GM18499 (cell line): ENCODE data around the gene NEIL1.
"Not testable (repeated sequence)": the region's sequence is repeated elsewhere in the genome, so short reads cannot be mapped to it uniquely, and the experiment has no call there.

Experiments used
- ATAC-seq: cut with Tn5 transposase; IDR thresholded peaks from one replicate; pipeline ENCODE4 v1.9.1; 2021; ENCODE audit warnings: moderate number of reproducible peaks; ENCODE audit not compliant: insufficient read depth, unreplicated experiment

NEIL1 gene

DNA sequence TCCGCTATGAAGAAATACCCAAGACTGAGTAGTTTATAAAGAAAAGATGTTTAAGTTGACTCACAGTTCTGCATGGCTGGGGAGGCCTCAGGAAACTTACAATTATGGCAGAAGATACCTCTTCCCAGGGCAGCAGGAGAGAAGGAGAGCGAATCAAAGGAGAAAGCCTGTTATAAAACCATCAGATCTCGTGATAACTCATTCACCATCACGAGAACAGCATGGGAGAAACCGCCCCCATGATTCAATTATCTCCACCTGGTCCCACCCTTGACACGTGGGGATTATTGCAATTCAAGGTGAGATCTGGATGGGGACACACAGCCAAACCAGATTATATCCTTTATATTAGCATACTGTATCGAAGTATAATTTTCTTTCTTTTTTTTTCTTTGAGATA is 14.7 kb upstream of the NEIL1 start:
- not testable (repeated sequence) for ATAC-seq

DNA sequence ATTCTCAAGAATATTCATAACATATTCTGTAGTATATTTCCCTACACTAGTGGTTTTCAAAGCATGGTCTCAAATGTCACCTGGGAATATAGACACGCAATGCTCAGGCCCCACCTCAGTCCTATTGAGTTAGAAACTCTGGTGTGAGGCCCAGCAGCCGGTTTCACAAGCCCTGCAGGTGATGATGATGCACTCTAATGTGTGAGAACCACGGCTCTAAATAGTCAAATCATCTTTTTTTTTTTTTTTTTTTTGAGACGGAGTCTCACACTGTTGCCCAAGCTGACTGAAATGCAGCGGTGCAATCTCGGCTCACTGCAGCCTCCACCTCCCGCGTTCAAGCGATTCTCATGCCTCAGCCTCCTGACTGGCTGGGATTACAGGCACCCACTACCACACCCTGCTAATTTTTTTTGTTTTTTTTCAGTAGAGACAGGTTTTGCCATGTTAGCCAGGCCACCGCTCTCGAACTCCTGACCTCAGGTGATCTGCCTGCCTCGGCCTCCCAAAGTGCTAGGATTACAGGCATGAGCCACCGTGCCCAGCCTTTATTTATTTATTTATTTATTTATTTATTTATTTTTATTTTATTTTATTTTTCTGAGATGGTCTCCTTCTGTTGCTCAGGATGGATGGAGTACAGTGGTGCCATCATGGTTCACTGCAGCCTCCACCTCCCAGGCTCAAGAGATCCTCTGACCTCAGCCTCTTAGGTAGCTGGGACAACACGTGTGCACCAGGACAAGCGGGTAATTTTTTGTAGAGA is 13.0 kb upstream of the NEIL1 start:
- not testable (repeated sequence) for ATAC-seq

DNA sequence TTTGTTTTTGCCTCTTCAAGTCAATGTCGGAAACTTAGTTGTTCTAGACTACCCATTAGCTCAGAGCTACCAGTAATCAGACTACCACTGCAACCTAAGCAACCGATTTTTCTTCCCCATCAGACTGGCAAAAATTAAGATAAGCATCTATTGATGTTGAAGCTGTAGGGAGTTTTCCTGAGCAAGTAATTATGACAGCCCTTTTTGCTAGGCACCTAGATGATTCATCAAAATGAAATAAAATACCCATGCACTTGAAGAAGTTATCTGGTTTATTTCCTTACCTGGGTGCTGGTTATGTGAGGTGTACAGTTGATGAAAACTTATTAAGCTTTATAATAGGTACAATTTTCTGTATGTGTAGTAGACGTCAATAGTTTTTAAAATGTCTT is 11.5 kb upstream of the NEIL1 start:
- ATAC-seq: no peak

DNA sequence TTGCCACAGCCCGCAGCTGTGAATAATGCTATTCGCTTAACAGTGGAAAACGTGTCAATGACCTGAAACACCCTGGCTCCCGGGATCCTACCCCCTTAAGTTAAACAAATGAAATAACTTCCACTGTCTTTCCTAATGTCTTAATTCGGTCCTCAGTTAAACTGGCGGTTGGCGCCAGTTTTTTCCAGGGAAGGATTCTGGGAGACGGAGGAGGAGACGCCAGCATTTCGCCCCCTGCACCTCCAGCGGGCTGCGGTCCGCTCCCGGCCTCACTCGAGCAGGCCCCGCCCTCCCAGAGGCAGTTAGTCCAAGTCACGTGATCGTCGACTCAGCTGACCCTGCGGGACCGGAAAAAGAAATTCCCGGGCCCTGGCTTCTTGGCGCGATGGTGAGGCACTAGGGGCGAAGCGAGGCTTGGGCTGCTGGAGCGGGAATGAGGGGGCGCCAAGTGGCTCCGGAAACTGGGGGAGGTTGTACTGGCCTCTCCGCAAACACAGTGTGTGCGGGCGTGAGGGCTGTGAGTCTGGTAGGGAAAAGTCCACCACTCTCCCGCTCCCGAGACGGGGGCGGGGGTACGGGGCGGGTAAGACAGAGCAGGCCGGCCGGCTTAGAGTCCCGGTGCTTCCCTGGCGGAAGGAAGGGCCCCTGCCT is 11.0 kb upstream of the NEIL1 start, which contains the start of gene COMMD4:
TSS of gene COMMD4 (plus strand) at position 359 of the 651 bp plus-strand sequence. CDS start at position 386, 27 bp downstream.
- ATAC-seq: no peak

DNA sequence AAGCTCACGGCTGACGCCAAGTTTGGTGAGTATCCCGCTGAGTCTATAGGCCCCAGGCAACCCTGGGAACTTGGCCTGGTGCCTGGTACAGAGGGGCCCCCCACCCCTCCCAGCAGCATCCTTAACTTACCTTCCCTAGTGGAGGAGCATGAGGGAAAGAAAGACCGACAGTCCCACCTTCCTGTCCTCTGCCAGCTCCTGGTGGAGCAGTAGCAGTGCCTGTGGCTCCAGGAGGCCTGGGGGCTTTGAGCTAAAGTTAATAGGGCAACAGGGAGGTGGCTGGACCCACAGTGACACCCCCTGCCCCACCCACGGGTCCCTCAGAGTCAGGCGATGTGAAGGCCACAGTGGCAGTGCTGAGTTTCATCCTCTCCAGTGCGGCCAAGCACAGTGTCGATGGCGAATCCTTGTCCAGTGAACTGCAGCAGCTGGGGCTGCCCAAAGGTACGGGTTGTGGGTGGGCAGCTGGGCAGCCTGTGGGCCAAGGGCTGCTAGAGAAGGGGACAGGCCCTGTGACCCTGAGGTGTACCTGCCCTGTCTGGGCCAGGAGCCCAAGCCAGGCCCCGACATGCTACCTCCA is 8.1 kb upstream of the NEIL1 start:
- ATAC-seq: no peak

DNA sequence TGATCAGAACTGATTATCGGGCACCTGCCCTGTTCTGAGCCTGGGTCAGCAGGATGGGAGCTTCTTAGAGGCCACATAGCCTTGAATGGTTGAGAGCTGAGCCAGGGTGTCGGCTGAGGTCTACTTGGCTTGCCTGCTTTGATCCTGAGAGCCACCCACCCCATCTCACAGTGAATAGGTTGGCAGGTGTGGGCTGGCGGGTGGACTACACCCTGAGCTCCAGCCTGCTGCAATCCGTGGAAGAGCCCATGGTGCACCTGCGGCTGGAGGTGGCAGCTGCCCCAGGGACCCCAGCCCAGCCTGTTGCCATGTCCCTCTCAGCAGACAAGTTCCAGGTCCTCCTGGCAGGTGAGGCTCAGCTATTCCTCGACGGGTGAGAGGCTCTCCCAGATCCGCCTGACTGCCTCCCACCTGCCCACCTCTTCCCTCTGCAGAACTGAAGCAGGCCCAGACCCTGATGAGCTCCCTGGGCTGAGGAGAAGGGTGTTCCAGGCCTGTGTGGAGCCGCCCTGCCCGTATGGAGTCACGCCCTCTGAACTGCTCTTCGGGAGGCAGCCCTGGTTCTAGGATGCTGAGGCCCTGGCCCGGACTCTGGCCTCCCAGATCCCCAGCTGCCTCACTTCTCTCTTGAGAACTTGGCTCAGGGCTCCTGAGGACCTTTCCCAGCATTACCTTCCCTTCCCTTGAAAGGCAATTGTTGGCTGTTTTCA is 7.2 kb upstream of the NEIL1 start:
- ATAC-seq: no peak

DNA sequence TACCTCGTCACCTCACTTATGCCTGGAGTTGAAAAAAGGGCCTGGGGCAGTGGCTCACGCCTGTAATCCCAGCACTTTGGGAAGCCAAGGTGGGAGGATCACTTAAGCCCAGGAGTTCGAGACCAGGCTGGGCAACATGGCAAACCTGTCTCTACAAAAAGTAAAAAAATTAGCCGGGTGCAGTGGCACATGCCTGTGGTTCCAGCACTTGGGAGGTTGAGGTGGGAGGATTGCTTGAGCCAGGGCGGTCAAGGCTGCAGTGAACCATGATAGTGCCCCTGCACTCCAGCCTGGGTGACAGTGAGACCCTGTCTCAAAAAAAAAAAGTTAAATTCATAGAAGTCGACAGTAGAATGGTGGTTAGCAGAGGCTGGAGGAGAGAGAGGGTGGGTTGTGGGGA is 4.6 kb upstream of the NEIL1 start:
- no peak for ATAC-seq

DNA sequence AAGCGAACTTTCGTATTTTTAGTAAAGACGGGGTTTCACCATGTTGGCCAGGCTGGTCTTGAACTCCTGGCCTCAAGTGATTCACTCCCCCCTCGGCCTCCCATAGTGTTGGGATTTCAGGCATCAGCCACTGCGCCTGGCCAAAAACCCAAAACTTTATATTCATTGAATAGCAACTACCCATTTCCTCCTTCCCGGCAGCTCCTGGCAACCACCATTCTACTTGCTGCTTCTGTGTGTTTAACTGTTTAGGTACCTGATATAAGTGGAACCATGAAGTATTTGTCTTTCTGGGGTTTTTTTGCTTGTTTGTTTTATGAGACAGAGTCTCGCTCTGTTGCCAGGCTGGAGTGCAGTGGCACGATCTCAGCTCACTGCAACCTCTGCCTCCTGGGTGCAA is 2.9 kb upstream of the NEIL1 start:
- ATAC-seq: not testable (repeated sequence)

DNA sequence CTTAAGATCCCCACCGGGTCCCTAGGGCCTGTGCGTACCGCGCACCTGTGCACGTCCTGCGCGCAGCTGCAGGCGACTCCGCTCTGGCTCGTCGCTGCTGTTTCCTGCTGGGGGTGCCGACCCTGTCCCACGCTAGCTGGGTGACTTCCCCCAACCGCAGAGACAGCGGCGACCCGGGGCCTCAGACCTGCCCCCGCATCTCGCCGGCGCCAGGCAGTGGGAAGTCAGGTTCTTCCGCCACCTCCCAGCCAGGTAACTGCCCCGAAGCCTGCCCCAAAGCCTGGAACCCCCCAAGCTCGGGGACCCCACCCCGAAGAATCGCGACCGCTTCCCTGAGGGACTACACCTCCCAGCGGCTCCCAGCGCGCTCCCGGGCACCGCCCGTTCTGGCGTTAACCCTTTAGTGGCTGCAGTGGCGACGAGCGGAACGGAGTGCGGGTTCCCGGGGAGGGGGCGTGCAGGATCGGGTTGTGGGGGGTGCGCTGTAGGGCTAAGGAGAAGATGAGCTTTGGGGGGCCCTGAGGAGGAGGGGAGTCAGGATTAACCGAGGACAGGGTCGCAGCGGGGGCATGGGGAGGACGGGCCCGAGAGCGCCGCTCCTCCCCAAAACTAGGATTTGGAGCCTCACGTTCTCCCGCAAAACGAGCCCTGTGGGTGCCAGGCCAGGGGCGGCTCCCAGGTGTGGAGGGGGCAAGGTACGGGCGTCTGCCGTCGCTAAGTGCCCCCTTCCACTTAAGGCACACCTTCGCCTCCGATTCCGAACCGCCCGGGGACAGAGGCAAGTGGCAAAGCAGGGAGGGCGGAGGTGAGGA is 589 bp downstream of the NEIL1 start:
- ATAC-seq: no peak

DNA sequence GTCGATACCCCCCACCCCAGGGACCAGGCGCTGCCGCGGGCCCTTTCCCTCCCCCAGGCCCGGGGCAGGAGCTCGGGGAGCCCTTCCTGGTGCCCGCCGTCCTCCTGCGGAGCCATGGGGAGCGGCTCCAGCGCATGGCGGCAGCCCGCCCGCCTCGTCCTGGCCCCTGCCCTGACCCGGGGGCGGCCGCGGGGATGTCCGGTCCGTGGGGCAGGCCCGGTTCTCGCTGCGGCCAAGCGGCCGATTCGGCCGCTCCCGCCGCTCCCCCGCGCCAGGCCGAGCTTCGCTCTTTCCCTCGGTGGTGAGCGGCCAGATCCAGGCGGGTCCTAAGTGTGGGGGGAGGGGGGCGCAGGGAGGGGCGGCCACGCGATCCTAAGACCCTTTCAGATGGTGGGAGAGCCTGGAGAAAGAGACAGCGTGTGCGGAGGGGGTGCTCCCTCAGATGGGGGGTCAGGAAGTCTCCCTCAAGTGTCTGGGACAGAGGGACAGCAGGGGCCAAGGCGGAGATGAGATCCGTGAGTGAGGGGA is 1.3 kb downstream of the NEIL1 start:
- no peak for ATAC-seq

DNA sequence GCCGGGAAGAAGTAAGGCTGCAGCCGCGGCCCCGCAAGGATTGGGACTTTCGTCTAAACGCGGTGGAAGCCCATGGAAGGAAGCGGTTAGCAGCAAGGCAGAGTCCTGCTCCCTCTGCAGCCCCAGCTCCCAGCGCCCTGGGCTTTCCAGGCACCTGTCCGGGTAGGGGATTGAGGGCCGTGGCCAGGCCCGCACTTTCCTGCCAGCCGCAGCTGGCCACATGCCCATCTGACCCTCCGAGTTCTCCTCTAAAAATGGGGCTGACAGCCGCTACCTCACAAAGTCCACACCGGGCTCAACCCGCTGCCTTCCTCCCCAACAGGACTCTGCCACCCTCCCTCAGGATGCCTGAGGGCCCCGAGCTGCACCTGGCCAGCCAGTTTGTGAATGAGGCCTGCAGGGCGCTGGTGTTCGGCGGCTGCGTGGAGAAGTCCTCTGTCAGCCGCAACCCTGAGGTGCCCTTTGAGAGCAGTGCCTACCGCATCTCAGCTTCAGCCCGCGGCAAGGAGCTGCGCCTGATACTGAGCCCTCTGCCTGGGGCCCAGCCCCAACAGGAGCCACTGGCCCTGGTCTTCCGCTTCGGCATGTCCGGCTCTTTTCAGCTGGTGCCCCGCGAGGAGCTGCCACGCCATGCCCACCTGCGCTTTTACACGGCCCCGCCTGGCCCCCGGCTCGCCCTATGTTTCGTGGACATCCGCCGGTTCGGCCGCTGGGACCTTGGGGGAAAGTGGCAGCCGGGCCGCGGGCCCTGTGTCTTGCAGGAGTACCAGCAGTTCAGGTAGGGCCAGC is 1.9 kb downstream of the NEIL1 start:
- ATAC-seq: no peak

DNA sequence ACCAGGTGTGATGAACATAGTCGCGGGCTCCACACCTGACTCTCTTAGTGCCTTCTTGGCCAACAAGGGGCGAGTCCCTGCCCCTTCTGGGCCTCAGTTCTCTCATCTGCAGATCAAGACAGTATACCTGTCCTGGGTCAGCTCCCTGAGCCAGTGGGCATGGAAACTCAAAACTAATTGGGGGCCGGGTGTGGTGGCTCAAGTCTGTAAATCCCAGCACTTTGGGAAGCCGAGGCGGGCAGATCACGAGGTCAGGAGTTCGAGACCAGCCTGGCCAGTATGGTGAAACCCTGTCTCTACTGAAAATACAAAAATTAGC is 2.5 kb downstream of the NEIL1 start:
- ATAC-seq: not testable (repeated sequence)

DNA sequence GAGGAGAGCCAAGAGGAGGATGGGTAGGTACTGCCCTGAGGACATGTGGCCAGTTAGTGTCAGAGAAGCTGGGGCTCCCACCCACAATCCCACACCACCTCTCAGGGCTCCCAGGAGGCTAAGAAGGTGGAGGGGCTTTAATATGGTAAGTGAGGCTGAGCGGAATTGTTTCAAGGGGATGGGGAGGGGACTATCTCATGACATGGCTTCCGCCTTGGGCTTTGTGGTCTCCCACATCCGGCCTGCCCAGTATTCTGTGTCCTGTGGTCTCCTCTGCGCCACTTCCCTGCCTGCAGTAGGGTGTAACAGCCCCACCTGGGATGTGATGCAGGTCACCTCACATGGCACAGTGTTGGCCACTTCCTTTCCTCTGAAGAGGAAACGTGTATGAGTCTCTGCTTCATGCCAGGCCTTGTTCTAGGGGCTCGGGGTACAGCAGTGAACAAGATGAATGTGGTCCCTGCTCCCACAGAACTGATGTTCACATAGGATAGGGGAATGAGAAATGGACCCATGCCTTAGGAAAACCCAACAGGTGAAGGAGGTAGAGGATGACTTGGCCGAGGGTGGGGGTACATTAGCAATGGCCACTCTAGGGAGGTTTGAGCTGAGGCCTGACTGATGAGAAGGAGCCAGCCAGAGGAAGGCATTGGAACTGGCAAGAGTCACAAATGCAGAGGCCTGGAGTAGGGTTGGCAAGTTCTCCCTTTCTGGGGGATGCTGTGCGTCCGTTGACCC is 3.2 kb downstream of the NEIL1 start:
- no peak for ATAC-seq

DNA sequence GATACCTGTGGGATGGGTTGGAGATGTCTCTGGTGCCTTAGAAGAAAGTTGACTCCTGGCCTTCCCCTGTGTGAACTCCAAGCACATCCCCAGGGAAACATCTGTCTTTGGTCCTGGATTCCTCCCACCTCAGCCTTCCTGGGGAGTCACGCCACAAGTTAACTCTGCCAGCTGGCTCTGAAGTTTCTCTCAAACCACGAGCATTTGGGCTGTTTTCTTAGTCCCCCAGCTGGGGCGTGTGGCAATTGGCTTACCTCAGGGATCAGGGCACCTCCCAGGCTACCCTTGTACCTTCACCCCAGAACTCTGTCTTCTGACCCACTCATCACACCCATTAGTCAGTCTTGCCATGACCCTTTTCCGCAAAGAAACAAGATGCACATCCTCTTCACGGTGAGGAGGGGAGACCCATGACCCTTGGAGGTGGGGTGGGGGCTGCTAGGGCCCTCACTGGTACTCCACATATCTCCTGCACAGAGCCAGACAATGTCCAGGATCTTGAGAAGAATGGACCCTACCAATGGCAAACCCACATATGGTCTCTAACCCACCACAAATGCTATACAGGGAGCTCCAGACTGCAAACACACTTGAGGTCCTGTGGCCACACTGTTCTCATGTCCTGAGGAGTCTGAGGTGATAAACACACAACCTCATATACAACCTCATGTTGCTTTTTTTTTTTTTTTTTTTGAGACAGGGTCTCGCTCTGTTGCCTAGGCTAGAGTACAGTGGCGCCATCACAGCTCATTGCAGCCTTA is 3.9 kb downstream of the NEIL1 start:
- no peak for ATAC-seq

DNA sequence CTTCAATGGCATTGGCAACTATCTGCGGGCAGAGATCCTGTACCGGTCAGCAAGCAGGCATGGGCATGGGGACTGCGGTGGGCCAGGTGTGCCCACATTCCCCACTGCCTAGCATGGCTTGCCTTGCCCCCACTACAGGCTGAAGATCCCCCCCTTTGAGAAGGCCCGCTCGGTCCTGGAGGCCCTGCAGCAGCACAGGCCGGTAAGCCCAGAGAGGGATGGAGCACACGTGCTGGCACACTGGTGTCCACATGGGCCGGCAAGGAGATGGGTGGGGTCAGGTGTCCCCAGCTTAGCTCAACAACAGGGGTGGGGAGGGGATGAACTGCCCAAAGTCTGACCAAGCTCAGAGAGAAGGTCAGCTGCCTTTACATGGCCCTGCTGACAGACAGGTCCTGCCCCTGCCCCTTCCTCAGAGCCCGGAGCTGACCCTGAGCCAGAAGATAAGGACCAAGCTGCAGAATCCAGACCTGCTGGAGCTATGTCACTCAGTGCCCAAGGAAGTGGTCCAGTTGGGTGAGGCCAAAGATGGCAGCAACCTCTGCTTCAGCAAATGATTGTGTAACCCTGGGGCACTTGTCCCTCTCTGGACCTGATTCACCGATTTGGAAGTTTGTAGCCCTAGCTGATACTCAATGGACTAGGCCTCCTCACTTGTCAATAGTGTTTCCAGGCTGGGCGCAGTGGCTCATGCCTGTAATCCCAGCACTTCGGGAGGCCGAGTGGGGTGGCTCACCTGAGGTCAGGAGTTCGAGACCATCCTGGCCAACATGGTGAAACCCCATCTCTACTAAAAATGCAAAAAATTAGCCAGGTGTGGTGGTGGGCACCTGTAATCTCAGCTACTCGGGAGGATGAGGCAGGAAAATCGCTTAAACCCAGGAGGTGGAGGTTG is 5.6 kb downstream of the NEIL1 start:
- no peak for ATAC-seq

DNA sequence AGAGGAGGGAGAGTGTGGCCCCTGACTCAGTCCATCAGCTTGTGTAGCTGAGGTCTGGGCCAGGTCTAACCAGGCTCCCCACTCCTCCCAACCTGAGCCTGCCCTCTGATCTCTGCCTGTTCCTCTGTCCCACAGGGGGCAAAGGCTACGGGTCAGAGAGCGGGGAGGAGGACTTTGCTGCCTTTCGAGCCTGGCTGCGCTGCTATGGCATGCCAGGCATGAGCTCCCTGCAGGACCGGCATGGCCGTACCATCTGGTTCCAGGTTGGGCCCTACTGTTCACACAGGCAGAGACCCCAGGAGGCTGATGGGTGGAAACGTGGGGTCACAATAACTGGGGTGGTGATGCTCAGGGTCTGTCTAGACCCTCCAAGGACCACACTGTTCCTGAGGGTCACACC is 6.8 kb downstream of the NEIL1 start:
- ATAC-seq: no peak

DNA sequence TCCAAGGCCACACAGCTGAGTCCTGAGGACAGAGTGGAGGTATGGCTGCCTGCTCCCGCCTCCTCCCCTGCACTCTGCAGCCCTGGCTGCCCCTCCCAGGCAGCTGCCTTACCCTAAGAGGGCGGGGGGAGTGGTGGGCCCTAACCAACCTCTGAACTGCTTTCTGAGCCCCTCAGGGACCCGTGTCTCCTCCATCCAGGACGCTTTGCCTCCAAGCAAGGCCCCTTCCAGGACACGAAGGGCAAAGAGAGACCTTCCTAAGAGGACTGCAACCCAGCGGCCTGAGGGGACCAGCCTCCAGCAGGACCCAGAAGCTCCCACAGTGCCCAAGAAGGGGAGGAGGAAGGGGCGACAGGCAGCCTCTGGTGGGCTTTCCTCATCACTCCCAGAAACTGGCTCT is 7.6 kb downstream of the NEIL1 start:
- no peak for ATAC-seq
